GM21786 (cell line): ENCODE results near the gene SLC30A9.

Experiments
- ATAC-seq: cut with Tn5 transposase; IDR thresholded peaks from one replicate; pipeline ENCODE4 v1.9.1; 2021; ENCODE audit not compliant: unreplicated experiment

SLC30A9 gene

DNA sequence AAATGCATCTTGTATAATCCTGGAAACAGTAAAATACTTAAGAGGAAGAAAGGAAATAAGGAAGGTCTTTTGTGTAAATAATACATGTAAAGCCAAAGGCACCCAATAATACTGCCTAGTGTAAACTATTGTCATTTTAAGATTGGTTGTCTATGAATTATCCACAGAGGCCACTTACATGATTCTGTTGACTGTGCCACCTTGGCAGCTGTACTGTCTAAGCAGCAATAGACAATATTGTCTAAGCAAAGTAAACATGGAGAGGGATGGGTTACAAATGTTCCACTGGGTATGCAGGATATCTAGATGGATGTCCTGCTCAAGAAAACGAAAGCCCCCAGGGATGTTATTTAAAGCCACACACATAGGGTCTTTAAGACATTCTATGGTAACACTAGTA lies 142.7 kb downstream of the SLC30A9 start:
- ATAC-seq: no peak

DNA sequence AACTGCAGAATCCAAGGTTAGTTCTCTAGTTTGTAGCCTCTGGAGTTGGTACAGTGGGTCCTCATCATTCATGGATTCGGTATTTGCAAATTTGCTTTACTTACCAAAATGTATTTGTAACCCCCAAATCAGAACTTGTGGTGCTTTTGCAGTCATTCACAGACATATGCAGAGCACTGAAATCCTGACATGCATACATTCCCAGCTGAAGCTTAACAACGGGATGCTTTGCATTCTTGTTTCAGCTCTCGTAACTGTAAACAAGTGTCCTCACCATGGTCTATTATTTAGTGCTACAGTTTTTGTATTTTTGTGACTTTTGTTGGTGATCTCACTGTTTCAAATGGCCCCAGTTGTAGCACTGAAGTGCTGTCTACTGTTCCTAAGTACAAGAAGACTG lies 146.0 kb downstream of the SLC30A9 start:
- ATAC-seq: no peak
